IMR-90 (cell line): ENCODE data around the gene ADH5.

ENCODE experiments used
- BHLHE40 ChIP-seq: fragments of 150-350 bp; IDR thresholded peaks from 2 replicates; pipeline ENCODE4 v1.6.1; 2016; ENCODE audit warnings: mild to moderate bottlenecking, low read depth, low read length
- POLR2A ChIP-seq: IDR thresholded peaks from 2 replicates; pipeline ENCODE4 v1.6.1; 2012; ENCODE audit warnings: mild to moderate bottlenecking, low read depth, low read length
- RAD21 ChIP-seq: IDR thresholded peaks from 2 replicates; pipeline ENCODE4 v1.6.1; 2012; ENCODE audit warnings: low read length, improper control_type of control experiment
- SMC3 ChIP-seq: fragments of 150-350 bp; IDR thresholded peaks from 2 replicates; pipeline ENCODE4 v1.6.1; 2016; ENCODE audit warnings: low read depth, mild to moderate bottlenecking, antibody characterized with exemption, low read length, moderate library complexity
- TF ChIP-seq, protein P1 (sequence below): conservative IDR thresholded peaks from 2 replicates; pipeline ENCODE4 v1.5.1; 2012; ENCODE audit warnings: mild to moderate bottlenecking, low read depth, low read length, improper control_type of control experiment

DNA sequence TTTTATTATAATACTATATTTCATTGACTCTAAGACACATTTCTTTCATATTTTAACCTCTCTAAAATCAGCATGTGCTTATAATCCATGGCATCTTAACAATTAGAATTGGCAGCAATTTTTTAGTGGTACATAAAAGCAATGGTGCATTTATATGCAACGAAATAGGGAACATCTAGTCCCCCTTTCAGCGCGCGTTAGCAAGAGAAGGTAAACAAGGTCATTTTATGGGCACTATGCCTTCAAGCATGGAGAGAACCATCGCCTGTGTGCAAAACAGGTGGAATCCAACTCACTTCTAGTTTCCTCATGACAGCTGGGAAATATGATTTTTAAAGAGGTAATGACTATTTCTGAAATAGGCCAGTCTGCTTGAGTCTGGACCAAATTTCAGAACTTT, 6.4 kb downstream of the ADH5 start:
- TF ChIP-seq, protein P1, sequence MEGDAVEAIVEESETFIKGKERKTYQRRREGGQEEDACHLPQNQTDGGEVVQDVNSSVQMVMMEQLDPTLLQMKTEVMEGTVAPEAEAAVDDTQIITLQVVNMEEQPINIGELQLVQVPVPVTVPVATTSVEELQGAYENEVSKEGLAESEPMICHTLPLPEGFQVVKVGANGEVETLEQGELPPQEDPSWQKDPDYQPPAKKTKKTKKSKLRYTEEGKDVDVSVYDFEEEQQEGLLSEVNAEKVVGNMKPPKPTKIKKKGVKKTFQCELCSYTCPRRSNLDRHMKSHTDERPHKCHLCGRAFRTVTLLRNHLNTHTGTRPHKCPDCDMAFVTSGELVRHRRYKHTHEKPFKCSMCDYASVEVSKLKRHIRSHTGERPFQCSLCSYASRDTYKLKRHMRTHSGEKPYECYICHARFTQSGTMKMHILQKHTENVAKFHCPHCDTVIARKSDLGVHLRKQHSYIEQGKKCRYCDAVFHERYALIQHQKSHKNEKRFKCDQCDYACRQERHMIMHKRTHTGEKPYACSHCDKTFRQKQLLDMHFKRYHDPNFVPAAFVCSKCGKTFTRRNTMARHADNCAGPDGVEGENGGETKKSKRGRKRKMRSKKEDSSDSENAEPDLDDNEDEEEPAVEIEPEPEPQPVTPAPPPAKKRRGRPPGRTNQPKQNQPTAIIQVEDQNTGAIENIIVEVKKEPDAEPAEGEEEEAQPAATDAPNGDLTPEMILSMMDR = no peak
- no peak for TF ChIP-seq SMC3
- TF ChIP-seq POLR2A = no peak
- no peak for TF ChIP-seq RAD21
- no peak for TF ChIP-seq BHLHE40
